RWPE1 (cell line): ENCODE results near the gene DYNC1I1.

Experiments used
- CTCF ChIA-PET: fragments of 350-600 bp; sonication (Branson Sonifier 250); formaldehyde crosslinking; extraction: SDS; loops from one replicate; lab custom pipeline; 2021; lab: Yijun Ruan, JAX
- POLR2A ChIA-PET: fragments of 400-600 bp; formaldehyde crosslinking; extraction: SDS; loops from one replicate; lab custom pipeline; 2020; ENCODE audit warnings: antibody characterized with exemption; ENCODE audit not compliant: low non-redundant PET; lab: Yijun Ruan, JAX
- DNase-seq: peaks from one replicate; pipeline ENCODE4 v3.0.0; 2012; ENCODE audit warnings: low spot score
- H3K27ac ChIP-seq: fragments of 450-650 bp; 2 replicates; pipeline ENCODE4 v1.5.1; 2017
- TF ChIP-seq, protein P1 (sequence below): fragments of 450-650 bp; conservative IDR thresholded peaks from 2 replicates; pipeline ENCODE4 v1.5.1; 2017; ENCODE audit warnings: low read depth, mild to moderate bottlenecking

Gene DYNC1I1

DNA sequence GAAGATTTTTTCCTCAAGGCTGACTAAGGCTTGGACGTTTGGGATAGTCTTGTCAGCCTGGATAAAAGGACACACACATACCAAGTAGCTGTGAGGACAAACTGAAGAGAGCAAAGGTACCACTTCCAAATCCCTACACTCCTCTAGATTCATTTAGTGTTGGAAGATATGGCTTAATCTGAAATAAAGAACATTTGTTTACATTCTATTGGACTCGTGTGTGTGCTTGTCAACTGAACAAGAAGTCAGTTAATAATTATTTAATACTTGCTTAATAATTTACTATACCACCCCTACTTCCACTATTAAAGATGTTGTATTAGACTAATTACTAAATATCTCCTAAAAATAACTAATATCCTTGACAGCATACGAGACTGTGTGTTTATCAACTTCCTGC lies 23.3 kb upstream of the DYNC1I1 start:
- ChIA-PET CTCF (interaction anchor here (0.6 kb wide), 1 partner anchor 174 kb away, joined by 3 read pairs; no protein-coding TSS in a partner anchor), POLR2A (no interaction called here)
- no peak for DNase-seq
- TF ChIP-seq, protein P1, sequence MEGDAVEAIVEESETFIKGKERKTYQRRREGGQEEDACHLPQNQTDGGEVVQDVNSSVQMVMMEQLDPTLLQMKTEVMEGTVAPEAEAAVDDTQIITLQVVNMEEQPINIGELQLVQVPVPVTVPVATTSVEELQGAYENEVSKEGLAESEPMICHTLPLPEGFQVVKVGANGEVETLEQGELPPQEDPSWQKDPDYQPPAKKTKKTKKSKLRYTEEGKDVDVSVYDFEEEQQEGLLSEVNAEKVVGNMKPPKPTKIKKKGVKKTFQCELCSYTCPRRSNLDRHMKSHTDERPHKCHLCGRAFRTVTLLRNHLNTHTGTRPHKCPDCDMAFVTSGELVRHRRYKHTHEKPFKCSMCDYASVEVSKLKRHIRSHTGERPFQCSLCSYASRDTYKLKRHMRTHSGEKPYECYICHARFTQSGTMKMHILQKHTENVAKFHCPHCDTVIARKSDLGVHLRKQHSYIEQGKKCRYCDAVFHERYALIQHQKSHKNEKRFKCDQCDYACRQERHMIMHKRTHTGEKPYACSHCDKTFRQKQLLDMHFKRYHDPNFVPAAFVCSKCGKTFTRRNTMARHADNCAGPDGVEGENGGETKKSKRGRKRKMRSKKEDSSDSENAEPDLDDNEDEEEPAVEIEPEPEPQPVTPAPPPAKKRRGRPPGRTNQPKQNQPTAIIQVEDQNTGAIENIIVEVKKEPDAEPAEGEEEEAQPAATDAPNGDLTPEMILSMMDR = no peak
- no peak overlapping the region for H3K27ac ChIP-seq

DNA sequence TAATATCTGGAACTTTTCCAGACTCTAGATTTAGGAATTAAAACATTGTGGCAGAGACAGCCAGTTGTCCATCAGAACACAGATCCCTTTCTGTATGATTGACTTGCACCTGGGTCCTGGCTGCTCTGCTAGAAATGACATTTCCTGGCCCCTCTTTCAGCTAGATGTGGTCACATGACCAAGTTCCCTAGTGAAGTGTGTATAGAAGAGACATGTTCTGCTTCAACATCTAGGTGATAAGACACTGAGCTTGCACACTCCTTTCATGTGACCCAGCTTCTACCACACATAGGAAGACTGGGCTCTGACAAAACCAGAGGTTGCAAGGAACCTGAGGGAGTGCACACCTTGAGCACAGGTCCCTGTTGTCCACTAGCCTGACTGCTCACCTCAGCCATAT lies 22.8 kb upstream of the DYNC1I1 start:
- ChIA-PET POLR2A (no interaction called here), CTCF (interaction anchor here (0.6 kb wide), 2 partner anchors 175 to 1971 kb away, joined by 3 read pairs; no protein-coding TSS in a partner anchor)
- TF ChIP-seq, protein P1 = no peak
- DNase-seq = no peak
- H3K27ac ChIP-seq = no peak overlapping the region

DNA sequence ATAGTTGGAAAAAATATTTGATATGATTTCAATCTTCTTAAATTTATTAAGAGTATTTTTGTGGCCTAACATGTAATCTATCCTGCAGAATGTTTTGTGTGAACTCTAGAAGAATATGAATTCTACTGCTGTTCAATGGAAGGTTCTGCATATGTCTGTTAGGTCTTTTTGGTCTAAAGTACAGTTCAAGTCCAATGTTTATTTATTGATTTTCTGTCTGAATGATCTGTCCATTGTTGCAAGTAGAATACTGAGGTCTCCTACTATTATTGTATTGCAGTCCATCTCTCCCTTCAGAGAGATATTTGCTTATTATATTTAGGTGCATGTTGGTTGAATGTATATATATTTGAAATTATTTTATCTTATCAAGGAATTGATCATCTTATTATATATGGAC lies 18.9 kb upstream of the DYNC1I1 start:
- H3K27ac ChIP-seq = no peak overlapping the region
- ChIA-PET POLR2A (no interaction called here), CTCF (no interaction called here)
- TF ChIP-seq, protein P1 = no peak
- DNase-seq = no peak

DNA sequence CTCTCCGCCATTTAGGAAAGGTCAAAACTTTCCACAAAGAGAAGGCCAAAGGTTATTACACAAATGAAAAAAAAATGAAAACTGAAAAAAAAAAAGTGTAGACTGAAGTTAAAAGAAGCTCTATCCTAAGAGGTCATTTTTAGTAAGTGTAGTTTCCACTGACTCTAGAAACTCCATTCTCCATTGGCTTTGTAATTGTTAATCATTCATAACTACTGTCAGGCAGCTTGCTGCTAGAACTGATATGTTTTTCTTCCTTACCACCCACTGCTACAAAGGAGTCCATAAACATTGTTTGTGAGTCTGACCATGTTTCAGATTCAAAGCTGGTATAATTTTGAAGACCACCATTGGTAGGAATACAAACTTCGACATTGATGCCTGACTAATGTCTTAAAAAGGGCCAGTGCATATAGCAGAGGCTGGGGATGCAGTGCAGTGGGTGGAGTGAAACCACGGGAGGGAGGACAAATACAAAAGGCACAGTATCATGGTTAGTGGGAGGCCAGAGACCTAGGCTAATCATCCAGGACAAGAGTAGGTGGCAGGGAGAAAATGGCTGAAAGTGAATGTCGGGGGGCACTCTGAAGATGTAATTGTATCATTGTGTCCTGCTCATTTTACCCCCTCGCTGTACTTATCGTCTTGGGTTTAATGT lies 16.9 kb upstream of the DYNC1I1 start:
- no peak overlapping the region for H3K27ac ChIP-seq
- TF ChIP-seq, protein P1 = no peak
- no peak for DNase-seq
- POLR2A ChIA-PET = no interaction called here
- CTCF ChIA-PET = no interaction called here

DNA sequence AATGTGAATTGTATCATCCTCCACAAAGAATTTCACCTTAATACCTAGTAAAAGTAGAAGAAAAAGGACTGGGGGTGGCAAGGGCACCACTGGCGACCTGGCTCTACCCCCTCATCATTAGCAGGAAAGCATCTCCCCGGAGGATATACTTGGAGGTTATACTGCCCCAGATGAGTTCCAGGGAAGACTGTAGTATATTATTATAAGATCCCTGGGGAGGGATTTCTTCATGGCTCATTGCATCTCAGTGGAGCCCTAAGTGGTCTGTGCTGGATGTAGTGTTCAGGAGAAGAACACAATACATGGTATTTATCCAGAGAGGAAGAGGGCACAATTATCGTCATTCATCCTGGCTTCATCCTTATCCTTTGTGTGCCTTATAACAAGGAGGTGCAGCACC lies 14.2 kb upstream of the DYNC1I1 start:
- no peak for DNase-seq
- CTCF ChIA-PET = no interaction called here
- no peak overlapping the region for H3K27ac ChIP-seq
- POLR2A ChIA-PET = no interaction called here
- TF ChIP-seq, protein P1 = no peak

DNA sequence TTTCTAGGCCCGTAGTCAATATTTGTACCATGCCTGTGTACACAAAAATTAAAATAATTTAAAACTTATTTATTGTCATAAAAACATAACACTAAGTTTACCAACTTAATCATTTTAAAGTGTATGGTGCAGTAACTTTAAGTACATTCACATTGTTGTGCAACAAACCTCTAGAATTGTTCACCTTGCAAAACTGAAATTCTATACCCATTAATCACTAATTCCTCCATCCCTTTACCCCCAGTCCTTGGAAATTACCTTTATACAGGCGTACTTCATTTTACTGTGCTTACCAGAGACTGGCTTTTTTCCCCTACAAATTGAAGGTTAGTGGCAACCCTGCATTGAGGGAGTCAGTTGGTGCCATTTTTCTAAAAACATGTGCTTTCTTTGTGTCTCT lies 6.3 kb upstream of the DYNC1I1 start:
- no peak overlapping the region for H3K27ac ChIP-seq
- TF ChIP-seq, protein P1 = no peak
- ChIA-PET POLR2A (no interaction called here), CTCF (no interaction called here)
- no peak for DNase-seq
